GM12865 (cell line): Measurements from ENCODE around the gene ZCCHC2.

ENCODE experiments used
- DNase-seq: peaks from one replicate; pipeline ENCODE4 v3.0.0; 2010; ENCODE audit warnings: low read depth
- H3K4me3 ChIP-seq: 2 replicates; pipeline ENCODE4 v1.5.1; 2011; ENCODE audit warnings: mild to moderate bottlenecking, low read depth, low read length, control low read depth
- TF ChIP-seq, protein P1 (sequence below): IDR thresholded peaks from 2 replicates; pipeline ENCODE4 v1.5.1; 2011; ENCODE audit warnings: low read length, control low read depth, low read depth, inconsistent platforms; ENCODE audit not compliant: insufficient read depth; ENCODE audit errors: missing control alignments

Gene ZCCHC2

DNA sequence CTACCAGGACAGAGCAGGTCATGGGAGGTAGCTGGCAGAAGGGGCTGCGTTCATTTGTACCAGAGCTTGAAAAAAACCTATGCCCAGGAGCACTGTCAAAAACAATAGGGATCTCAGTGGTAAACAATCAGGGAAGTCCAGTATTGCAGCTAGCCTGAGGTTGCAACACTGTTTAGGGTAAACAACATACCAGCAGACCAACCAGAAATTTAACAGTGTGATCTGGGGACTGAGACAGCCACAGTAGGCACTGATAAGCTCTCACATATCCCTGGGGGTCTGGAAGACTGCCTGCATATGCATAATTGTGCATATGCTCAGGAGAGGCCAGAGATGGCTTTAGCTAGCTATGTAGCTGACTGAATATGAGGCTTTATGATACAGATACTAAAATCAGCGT, 12.0 kb upstream of the ZCCHC2 start:
- TF ChIP-seq, protein P1, sequence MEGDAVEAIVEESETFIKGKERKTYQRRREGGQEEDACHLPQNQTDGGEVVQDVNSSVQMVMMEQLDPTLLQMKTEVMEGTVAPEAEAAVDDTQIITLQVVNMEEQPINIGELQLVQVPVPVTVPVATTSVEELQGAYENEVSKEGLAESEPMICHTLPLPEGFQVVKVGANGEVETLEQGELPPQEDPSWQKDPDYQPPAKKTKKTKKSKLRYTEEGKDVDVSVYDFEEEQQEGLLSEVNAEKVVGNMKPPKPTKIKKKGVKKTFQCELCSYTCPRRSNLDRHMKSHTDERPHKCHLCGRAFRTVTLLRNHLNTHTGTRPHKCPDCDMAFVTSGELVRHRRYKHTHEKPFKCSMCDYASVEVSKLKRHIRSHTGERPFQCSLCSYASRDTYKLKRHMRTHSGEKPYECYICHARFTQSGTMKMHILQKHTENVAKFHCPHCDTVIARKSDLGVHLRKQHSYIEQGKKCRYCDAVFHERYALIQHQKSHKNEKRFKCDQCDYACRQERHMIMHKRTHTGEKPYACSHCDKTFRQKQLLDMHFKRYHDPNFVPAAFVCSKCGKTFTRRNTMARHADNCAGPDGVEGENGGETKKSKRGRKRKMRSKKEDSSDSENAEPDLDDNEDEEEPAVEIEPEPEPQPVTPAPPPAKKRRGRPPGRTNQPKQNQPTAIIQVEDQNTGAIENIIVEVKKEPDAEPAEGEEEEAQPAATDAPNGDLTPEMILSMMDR, result no peak
- DNase-seq, result no peak
- H3K4me3 ChIP-seq, result no peak overlapping the region

DNA sequence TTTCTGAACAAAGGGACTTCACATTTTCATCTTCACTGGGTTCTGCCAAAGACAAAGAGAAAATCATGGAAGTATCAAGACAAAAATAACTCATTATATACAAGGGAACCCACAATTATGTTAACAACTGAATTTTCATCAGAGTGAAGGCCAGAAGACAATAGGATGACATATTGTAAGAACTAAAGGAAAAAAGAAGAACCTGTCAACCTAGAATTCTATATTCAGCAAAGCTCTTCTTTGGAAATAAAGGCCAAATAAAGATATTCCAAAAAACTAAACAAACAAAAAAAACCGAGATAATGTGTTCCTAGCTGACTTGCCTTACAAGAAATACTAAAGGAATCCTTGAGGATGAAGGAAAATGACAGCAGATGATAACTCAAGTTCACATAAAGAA, 10.3 kb upstream of the ZCCHC2 start:
- H3K4me3 ChIP-seq, result no peak overlapping the region
- DNase-seq, result no peak
- TF ChIP-seq, protein P1, result no peak

GRCh38 chr18:62512996-62513395, 9.8 kb upstream of the ZCCHC2 start:
- TF ChIP-seq, protein P1, result no peak
- DNase-seq, result no peak
- H3K4me3 ChIP-seq, result no peak overlapping the region

GRCh38 chr18:62514570-62514969, 8.3 kb upstream of the ZCCHC2 start:
- DNase-seq, result no peak
- TF ChIP-seq, protein P1, result no peak
- H3K4me3 ChIP-seq, result no peak overlapping the region

DNA sequence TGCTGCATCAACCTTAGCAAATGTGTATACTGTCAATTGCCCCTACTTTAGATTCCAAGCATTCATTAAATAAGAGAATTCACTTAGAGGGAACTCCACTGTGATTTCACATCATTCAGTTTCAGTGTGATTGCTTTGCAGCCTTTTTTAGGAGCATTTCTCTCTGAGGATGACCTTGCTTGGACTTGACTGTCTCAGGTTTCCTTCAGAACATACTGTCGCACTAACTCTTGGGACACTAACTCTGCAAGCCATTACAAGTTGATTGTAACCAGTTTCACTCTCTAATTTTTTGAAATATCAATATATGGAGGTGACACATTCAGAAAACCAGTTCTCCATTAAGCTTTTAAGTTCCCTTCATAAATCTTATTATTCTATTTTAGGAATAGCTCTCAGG, 6.6 kb upstream of the ZCCHC2 start:
- TF ChIP-seq, protein P1, result no peak
- no peak overlapping the region for H3K4me3 ChIP-seq
- DNase-seq, result no peak

- TF ChIP-seq, protein P1, result no peak
- no peak for DNase-seq
- H3K4me3 ChIP-seq, result no peak overlapping the region
These were observed 4.1 kb upstream of the ZCCHC2 start for GRCh38 chr18:62518460-62519375.
